Measurements from ENCODE around the gene SPEF1. TPM values are rescaled to one million over a fixed set of nuclear protein-coding genes. Genes with fewer than 3 reads are reported as not detected.

The SPEF1 gene
- total and polyA plus RNA-seq, 2 of the 13 experiments (the other 11 are each of a cell fraction or from before 2014, with no cell fraction given), result 0.11 to 0.27 TPM

DNA sequence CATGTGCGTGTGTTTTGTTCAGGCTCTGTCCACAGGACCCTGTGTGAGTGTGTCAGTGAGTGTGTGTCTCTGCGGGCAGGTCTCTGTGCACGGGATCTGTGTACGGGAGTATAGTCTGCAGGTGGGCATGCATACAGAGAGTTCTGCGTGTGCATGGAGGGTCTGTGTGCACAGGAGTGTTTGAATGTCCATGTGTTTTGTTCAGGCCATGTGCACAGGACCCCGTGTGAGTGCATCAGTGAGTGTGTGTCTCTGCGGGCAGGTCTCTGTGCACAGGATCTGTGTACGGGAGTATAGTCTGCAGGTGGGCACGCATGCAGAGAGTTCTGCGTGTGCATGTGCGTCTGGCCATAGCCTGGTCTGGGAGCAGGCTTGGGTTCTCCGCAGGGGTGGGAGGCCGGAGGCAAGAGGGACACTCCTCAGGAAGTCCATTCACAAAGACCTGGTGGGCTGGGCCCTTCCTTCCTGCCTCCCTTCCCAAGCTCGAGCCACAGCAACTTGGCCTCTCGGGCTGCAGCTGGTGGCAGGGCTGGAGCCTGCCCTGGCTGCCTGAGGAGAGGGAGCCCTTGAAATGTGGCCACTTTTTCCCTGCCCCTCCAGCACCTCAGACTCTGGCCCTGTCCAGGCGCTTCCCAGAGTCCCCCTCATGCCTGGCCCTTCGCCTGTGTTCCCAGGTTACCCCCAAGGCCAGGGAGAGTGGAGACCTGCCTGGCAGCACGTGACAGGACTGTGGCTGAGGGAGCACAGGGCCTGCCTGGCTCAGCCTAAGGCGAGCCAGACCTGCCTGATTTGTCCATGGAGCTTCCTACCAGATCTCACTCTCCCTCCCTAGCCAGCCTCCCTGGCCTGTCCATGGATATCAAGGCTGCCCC is 42.0 kb downstream of the SPEF1 start (continued):
- TF ChIP-seq, protein P1, sequence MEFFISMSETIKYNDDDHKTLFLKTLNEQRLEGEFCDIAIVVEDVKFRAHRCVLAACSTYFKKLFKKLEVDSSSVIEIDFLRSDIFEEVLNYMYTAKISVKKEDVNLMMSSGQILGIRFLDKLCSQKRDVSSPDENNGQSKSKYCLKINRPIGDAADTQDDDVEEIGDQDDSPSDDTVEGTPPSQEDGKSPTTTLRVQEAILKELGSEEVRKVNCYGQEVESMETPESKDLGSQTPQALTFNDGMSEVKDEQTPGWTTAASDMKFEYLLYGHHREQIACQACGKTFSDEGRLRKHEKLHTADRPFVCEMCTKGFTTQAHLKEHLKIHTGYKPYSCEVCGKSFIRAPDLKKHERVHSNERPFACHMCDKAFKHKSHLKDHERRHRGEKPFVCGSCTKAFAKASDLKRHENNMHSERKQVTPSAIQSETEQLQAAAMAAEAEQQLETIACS (CRISPR knock-in tag; IDR thresholded peaks at IDR 0.05), result no peak
- TF ChIP-seq, protein P2, sequence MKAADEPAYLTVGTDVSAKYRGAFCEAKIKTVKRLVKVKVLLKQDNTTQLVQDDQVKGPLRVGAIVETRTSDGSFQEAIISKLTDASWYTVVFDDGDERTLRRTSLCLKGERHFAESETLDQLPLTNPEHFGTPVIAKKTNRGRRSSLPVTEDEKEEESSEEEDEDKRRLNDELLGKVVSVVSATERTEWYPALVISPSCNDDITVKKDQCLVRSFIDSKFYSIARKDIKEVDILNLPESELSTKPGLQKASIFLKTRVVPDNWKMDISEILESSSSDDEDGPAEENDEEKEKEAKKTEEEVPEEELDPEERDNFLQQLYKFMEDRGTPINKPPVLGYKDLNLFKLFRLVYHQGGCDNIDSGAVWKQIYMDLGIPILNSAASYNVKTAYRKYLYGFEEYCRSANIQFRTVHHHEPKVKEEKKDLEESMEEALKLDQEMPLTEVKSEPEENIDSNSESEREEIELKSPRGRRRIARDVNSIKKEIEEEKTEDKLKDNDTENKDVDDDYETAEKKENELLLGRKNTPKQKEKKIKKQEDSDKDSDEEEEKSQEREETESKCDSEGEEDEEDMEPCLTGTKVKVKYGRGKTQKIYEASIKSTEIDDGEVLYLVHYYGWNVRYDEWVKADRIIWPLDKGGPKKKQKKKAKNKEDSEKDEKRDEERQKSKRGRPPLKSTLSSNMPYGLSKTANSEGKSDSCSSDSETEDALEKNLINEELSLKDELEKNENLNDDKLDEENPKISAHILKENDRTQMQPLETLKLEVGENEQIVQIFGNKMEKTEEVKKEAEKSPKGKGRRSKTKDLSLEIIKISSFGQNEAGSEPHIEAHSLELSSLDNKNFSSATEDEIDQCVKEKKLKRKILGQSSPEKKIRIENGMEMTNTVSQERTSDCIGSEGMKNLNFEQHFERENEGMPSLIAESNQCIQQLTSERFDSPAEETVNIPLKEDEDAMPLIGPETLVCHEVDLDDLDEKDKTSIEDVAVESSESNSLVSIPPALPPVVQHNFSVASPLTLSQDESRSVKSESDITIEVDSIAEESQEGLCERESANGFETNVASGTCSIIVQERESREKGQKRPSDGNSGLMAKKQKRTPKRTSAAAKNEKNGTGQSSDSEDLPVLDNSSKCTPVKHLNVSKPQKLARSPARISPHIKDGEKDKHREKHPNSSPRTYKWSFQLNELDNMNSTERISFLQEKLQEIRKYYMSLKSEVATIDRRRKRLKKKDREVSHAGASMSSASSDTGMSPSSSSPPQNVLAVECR (CRISPR knock-in tag; IDR thresholded peaks at IDR 0.05; ENCODE audit: borderline replicate concordance), result peak; percentile 59; the same call in 1 of the 2 replicates
- TF ChIP-seq ZNF772 (CRISPR knock-in tag; IDR thresholded peaks at IDR 0.05) (peak; percentile 72; the same call in 1 of the 2 replicates), SRY (CRISPR knock-in tag; IDR thresholded peaks at IDR 0.05) (peak; percentile 18; the same call in 1 of the 2 replicates), NCOA1 (CRISPR knock-in tag; IDR thresholded peaks at IDR 0.05) (peak; percentile 65; the same call in 1 of the 2 replicates), ZNF34 (CRISPR knock-in tag; IDR thresholded peaks at IDR 0.05; ENCODE audit: borderline replicate concordance) (no peak), BHLHE40 (IDR thresholded peaks at IDR 0.05; ENCODE audit: low read length) (peak; percentile 82), ZNF225 (CRISPR knock-in tag; IDR thresholded peaks at IDR 0.05) (peak; percentile 81; the same call in 1 of the 2 replicates), HNRNPL (IDR thresholded peaks at IDR 0.05; ENCODE audit: low read depth, low read length) (peak; percentile 68; the same call in 1 of the 2 replicates), ZNF766 (CRISPR knock-in tag; IDR thresholded peaks at IDR 0.05; ENCODE audit: borderline replicate concordance) (peak; percentile 82; the same call in 1 of the 2 replicates)
- TF ChIP-seq, protein P3, sequence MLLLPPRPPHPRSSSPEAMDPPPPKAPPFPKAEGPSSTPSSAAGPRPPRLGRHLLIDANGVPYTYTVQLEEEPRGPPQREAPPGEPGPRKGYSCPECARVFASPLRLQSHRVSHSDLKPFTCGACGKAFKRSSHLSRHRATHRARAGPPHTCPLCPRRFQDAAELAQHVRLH (CRISPR knock-in tag; IDR thresholded peaks at IDR 0.05; ENCODE audit: borderline replicate concordance, low read depth), result peak; percentile 21; the same call in 1 of the 2 replicates
